Right lobe of liver (tissue), 4 donors: ENCODE results near the gene DZIP1.

Source experiments
- POLR2A ChIP-seq: fragments of 450-650 bp; IDR thresholded peaks from one replicate; pipeline ENCODE4 v1.6.1; 2017; ENCODE audit warnings: antibody characterized with exemption, mild to moderate bottlenecking
- TF ChIP-seq, protein P1 (sequence below), 4 donors: fragments of 200-600 bp in 3 of 4; fragments of 450-650 bp in 1 of 4; IDR thresholded peaks; one replicate each; pipeline versions ENCODE4 v1.5.1 to v1.8.0; 2016 to 2022; ENCODE audit warnings: antibody characterized with exemption in 4 of 4, mild to moderate bottlenecking in 2 of 4
- donor health status: DM: no; HTN: no; CAD: no.
- donor health status: DM: no; HTN: no; CAD: no.
- donor health status: DM: no; HTN: yes; CAD: no.

GRCh38 chr13:95677564-95678266 is 33.2 kb upstream of the DZIP1 start:
- TF ChIP-seq, protein P1, sequence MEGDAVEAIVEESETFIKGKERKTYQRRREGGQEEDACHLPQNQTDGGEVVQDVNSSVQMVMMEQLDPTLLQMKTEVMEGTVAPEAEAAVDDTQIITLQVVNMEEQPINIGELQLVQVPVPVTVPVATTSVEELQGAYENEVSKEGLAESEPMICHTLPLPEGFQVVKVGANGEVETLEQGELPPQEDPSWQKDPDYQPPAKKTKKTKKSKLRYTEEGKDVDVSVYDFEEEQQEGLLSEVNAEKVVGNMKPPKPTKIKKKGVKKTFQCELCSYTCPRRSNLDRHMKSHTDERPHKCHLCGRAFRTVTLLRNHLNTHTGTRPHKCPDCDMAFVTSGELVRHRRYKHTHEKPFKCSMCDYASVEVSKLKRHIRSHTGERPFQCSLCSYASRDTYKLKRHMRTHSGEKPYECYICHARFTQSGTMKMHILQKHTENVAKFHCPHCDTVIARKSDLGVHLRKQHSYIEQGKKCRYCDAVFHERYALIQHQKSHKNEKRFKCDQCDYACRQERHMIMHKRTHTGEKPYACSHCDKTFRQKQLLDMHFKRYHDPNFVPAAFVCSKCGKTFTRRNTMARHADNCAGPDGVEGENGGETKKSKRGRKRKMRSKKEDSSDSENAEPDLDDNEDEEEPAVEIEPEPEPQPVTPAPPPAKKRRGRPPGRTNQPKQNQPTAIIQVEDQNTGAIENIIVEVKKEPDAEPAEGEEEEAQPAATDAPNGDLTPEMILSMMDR (IDR thresholded peaks at IDR 0.05), result no peak
- TF ChIP-seq POLR2A, result no peak
